Measurements from ENCODE around the gene RAB25. TPM values are rescaled to one million over a fixed set of nuclear protein-coding genes. Genes with fewer than 3 reads are reported as not detected.

Gene RAB25
- total and polyA plus RNA-seq, 2 of the 13 experiments (the other 11 are each of a cell fraction or from before 2014, with no cell fraction given), result 0.20 to 0.22 TPM

GRCh38 chr1:156081180-156081916, 20.4 kb downstream of the RAB25 start (continued):
- TF ChIP-seq, protein P1, sequence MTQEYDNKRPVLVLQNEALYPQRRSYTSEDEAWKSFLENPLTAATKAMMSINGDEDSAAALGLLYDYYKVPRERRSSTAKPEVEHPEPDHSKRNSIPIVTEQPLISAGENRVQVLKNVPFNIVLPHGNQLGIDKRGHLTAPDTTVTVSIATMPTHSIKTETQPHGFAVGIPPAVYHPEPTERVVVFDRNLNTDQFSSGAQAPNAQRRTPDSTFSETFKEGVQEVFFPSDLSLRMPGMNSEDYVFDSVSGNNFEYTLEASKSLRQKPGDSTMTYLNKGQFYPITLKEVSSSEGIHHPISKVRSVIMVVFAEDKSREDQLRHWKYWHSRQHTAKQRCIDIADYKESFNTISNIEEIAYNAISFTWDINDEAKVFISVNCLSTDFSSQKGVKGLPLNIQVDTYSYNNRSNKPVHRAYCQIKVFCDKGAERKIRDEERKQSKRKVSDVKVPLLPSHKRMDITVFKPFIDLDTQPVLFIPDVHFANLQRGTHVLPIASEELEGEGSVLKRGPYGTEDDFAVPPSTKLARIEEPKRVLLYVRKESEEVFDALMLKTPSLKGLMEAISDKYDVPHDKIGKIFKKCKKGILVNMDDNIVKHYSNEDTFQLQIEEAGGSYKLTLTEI (CRISPR knock-in tag; conservative IDR thresholded peaks at IDR 0.05), result no peak
- TF ChIP-seq, protein P2, sequence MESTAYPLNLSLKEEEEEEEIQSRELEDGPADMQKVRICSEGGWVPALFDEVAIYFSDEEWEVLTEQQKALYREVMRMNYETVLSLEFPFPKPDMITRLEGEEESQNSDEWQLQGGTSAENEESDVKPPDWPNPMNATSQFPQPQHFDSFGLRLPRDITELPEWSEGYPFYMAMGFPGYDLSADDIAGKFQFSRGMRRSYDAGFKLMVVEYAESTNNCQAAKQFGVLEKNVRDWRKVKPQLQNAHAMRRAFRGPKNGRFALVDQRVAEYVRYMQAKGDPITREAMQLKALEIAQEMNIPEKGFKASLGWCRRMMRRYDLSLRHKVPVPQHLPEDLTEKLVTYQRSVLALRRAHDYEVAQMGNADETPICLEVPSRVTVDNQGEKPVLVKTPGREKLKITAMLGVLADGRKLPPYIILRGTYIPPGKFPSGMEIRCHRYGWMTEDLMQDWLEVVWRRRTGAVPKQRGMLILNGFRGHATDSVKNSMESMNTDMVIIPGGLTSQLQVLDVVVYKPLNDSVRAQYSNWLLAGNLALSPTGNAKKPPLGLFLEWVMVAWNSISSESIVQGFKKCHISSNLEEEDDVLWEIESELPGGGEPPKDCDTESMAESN (CRISPR knock-in tag; conservative IDR thresholded peaks at IDR 0.05), result 0 out of 2 replicates have a peak, but pooled peaks have one; percentile 36
- TF ChIP-seq MAX (IDR thresholded peaks at IDR 0.05), result peak; percentile 86
- TF ChIP-seq TBL1XR1 (IDR thresholded peaks at IDR 0.05; ENCODE audit: borderline replicate concordance, low read length, partially characterized antibody), result no peak
- TF ChIP-seq ZNF75D (CRISPR knock-in tag; IDR thresholded peaks at IDR 0.05; ENCODE audit: borderline replicate concordance), result no peak
- peak; percentile 87 for TF ChIP-seq MYC (CRISPR knock-in tag; IDR thresholded peaks at IDR 0.05; ENCODE audit: borderline replicate concordance)
- no peak for TF ChIP-seq ZNF20 (CRISPR knock-in tag; IDR thresholded peaks at IDR 0.05)
- TF ChIP-seq, protein P3, sequence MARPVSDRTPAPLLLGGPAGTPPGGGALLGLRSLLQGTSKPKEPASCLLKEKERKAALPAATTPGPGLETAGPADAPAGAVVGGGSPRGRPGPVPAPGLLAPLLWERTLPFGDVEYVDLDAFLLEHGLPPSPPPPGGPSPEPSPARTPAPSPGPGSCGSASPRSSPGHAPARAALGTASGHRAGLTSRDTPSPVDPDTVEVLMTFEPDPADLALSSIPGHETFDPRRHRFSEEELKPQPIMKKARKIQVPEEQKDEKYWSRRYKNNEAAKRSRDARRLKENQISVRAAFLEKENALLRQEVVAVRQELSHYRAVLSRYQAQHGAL (CRISPR knock-in tag; IDR thresholded peaks at IDR 0.05; ENCODE audit: not compliant biosample characterization), result no peak
- TF ChIP-seq ZNF552 (CRISPR knock-in tag; IDR thresholded peaks at IDR 0.05; ENCODE audit: borderline replicate concordance), result no peak
- no peak for TF ChIP-seq ZNF10 (CRISPR knock-in tag; IDR thresholded peaks at IDR 0.05; ENCODE audit: borderline replicate concordance, low read depth)
- no peak for TF ChIP-seq MZF1 (CRISPR knock-in tag; IDR thresholded peaks at IDR 0.05; ENCODE audit: borderline replicate concordance)
- TF ChIP-seq, protein P4, sequence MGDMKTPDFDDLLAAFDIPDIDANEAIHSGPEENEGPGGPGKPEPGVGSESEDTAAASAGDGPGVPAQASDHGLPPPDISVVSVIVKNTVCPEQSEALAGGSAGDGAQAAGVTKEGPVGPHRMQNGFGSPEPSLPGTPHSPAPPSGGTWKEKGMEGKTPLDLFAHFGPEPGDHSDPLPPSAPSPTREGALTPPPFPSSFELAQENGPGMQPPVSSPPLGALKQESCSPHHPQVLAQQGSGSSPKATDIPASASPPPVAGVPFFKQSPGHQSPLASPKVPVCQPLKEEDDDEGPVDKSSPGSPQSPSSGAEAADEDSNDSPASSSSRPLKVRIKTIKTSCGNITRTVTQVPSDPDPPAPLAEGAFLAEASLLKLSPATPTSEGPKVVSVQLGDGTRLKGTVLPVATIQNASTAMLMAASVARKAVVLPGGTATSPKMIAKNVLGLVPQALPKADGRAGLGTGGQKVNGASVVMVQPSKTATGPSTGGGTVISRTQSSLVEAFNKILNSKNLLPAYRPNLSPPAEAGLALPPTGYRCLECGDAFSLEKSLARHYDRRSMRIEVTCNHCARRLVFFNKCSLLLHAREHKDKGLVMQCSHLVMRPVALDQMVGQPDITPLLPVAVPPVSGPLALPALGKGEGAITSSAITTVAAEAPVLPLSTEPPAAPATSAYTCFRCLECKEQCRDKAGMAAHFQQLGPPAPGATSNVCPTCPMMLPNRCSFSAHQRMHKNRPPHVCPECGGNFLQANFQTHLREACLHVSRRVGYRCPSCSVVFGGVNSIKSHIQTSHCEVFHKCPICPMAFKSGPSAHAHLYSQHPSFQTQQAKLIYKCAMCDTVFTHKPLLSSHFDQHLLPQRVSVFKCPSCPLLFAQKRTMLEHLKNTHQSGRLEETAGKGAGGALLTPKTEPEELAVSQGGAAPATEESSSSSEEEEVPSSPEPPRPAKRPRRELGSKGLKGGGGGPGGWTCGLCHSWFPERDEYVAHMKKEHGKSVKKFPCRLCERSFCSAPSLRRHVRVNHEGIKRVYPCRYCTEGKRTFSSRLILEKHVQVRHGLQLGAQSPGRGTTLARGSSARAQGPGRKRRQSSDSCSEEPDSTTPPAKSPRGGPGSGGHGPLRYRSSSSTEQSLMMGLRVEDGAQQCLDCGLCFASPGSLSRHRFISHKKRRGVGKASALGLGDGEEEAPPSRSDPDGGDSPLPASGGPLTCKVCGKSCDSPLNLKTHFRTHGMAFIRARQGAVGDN (CRISPR knock-in tag; IDR thresholded peaks at IDR 0.05), result peak; percentile 83
- no peak for TF ChIP-seq FOXM1 (CRISPR knock-in tag; IDR thresholded peaks at IDR 0.05)
- TF ChIP-seq, protein P5, sequence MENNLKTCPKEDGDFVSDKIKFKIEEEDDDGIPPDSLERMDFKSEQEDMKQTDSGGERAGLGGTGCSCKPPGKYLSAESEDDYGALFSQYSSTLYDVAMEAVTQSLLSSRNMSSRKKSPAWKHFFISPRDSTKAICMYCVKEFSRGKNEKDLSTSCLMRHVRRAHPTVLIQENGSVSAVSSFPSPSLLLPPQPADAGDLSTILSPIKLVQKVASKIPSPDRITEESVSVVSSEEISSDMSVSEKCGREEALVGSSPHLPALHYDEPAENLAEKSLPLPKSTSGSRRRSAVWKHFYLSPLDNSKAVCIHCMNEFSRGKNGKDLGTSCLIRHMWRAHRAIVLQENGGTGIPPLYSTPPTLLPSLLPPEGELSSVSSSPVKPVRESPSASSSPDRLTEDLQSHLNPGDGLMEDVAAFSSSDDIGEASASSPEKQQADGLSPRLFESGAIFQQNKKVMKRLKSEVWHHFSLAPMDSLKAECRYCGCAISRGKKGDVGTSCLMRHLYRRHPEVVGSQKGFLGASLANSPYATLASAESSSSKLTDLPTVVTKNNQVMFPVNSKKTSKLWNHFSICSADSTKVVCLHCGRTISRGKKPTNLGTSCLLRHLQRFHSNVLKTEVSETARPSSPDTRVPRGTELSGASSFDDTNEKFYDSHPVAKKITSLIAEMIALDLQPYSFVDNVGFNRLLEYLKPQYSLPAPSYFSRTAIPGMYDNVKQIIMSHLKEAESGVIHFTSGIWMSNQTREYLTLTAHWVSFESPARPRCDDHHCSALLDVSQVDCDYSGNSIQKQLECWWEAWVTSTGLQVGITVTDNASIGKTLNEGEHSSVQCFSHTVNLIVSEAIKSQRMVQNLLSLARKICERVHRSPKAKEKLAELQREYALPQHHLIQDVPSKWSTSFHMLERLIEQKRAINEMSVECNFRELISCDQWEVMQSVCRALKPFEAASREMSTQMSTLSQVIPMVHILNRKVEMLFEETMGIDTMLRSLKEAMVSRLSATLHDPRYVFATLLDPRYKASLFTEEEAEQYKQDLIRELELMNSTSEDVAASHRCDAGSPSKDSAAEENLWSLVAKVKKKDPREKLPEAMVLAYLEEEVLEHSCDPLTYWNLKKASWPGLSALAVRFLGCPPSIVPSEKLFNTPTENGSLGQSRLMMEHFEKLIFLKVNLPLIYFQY (CRISPR knock-in tag; IDR thresholded peaks at IDR 0.05; ENCODE audit: borderline replicate concordance), result no peak
- no peak for TF ChIP-seq KLF16 (CRISPR knock-in tag; IDR thresholded peaks at IDR 0.05)
